HG03066 (cell line): ENCODE measurements around the gene NIM1K.
"Not testable (repeated sequence)": the region's sequence is repeated elsewhere in the genome, so short reads cannot be mapped to it uniquely, and the experiment has no call there.

Experiments used
- ATAC-seq: cut with Tn5 transposase; IDR thresholded peaks from one replicate; pipeline ENCODE4 v1.9.1; 2021; ENCODE audit warnings: low read depth; ENCODE audit not compliant: unreplicated experiment

Gene NIM1K

DNA sequence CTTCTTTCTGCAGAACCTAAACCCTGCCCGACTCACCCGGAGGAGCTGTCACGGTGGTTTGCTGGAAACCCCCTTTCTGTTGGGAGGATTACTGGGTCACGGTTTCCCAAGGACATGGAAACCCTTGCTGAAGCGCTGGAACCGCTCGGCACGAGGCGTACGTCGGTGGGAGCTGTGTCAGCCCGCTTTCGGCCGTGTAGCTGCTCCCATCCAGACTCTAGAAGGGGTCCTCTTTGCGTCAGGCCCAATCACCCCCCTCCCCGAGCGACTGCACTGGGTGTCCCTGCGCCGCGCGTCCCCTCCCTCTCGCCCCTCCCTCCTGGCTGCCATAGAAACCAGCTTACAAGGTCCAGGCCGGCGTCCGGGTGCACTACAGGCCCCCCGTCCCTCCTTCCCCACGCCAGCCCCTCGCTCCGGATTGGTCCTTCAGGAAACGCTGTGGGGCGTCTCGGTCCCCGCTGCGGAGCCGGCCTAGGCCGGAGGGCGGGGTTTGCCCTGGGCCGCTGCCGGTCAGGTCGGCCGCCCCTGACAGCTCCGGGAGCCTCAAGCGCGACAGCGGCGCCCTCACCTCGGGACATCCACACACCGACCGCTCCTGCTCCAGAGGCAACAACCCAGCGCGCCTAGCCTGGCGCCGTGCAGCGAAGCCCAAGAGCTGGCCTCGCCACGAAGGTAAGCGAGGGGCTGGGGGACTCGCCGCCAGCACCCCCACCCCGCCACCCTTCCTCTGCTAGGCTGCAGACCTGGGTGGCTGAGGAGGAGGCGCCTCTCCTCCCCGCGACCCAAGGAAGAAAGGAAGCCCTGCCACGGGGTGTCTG is at the start of gene NIM1K:
TSS of gene NIM1K (plus strand) at position 486 of the 818 bp plus-strand sequence. CDS start 53,551 bp downstream, outside the sequence.
- ATAC-seq = peak; percentile 71

DNA sequence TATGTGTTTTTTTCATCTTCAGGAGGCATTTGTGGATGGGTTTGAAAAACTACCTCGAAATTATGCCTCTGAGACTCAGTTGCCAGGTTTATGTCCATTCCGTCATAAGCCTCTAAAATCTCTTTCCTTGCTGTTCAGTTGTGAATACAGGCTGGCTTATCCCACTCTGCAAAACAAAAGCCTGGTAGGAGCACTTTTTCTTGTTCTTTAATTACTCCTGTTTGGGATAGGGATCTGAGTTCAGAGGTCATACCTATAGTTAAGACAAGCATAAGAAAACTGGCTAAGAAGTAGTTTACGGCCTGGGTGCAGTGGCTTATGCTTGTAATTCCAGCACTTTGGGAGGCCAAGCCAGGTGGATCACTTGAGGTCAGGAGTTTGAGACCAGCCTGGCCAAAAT is 47.0 kb upstream of the NIM1K start:
- no peak for ATAC-seq

DNA sequence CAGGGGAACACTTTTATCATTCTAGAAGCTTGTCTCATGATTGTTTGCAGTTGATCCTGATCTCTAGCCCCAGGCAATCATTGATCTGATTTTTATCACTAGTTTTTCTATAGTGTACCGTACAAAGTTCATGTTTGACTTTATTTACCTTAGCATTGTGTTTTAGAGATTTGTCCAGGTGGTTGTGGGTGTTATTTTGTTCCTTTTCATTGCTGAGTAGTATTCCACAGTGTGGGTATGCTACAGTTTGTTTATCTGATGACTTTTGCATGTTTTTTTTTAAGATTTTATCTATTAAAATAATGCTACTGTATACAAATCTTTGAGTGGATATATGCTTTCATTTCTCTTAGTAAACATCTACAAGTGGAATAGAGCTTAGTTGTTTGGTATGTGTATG is 45.1 kb upstream of the NIM1K start:
- ATAC-seq = no peak

DNA sequence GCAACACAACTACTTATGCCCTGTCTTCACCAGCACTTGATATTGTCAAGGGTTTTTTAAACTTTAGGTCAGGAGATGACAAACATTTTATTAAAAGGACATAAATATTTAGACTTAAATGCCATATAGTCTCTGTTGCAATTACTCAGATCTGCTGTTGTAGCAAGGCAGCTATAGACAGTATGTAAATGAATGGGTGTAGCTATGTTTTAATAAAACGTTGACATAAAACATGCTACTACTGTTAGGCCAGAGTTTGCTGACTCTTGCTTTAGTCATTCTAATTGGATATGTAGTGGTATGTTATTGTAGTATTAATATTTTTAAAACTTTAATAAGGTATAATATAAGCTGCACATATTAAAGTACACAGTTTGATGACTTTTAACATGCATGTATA is 43.6 kb upstream of the NIM1K start:
- ATAC-seq = no peak

DNA sequence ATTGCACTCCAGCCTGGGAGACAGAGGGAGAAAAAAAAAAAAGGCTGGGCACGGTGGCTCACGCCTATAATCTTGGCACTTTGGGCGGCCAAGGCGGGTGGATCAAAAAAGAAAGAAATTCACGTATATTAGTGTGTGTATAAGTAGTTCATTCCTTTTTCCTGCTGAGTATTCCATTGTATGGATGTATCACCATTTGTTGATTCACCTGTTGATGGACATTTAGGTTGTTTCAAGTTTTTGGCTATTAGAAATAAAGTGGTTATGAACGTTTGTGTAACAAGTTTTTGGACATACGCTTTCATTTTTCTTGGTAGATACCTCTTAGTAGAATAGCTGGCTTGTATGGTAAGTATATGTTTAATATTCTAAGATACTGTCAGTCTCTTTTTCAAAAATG is 42.8 kb upstream of the NIM1K start:
- ATAC-seq = no peak

DNA sequence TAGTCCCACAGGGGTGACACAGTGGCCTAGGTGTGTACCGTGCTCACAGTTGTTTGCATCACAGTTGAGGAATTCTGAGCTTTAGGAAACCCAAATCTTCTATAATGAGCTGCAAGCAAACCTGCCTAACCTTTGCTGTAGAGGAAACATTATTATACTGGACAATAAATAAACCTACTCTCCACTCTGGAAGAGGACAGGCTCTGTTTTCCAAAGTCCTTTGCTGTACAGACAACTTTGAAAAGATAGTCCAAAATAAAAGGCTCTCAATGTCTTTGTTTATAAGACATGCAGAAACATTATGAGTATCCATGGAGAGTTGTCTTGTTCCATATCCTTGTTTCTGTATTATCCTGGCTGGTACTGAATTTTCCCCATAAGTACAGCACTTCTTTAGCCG is 42.0 kb upstream of the NIM1K start:
- ATAC-seq = no peak

DNA sequence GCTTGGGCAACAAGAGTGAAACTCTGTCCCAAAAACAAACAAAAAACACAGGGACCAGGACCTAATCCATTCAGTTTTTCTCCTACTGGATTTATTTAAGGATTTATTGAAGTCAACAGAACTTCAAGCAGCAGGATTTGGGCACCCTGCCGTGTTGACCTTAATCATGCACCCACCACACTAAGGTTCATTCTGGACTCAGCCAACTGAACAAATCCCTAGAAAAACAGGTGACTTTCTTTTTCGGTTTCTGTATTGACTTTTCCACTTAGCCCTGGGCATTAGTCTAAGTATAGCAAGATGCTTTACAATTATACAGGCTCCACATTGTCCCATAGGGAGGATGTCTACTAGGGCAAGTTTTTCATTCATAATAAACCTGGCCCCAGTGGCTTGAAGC is 41.3 kb upstream of the NIM1K start:
- no peak for ATAC-seq

DNA sequence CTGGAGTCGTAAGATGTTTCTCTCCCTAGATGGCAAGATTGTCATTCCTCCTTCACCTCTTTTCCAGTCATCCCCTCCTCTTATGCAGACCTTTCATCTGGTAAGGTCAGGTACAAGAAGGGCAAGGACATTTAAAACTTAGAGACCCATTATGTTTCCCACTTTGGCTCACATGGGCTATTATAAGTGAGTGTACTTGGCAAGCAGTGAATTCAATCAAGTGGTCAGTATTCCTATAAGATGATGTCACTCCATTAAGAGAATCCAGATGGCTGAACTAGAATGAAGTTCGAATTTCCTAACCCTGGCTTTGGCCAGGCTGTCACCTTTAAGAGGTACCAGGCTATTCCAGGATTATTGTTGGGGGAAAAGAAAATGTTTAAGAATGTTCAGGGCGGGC is 39.1 kb upstream of the NIM1K start:
- no peak for ATAC-seq

DNA sequence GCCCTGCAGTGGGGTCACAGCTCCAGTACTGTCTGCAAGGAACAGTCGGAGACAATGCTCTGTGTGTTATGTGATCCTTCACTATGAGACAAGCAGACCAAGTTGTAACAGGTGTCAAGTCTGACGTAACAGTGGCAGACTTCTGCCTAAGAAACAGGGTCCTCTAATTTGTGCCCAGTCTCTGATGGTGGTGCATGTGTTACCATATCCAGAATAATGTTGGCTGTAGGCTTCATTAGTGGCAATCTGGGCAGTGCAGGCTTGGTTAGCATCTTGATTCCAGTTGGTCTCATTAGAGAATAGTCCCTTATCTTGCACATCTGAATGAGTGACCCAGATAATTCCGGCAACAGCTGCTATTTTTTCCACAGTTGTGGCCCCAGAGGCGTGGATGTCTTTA is 37.6 kb upstream of the NIM1K start:
- ATAC-seq = no peak

DNA sequence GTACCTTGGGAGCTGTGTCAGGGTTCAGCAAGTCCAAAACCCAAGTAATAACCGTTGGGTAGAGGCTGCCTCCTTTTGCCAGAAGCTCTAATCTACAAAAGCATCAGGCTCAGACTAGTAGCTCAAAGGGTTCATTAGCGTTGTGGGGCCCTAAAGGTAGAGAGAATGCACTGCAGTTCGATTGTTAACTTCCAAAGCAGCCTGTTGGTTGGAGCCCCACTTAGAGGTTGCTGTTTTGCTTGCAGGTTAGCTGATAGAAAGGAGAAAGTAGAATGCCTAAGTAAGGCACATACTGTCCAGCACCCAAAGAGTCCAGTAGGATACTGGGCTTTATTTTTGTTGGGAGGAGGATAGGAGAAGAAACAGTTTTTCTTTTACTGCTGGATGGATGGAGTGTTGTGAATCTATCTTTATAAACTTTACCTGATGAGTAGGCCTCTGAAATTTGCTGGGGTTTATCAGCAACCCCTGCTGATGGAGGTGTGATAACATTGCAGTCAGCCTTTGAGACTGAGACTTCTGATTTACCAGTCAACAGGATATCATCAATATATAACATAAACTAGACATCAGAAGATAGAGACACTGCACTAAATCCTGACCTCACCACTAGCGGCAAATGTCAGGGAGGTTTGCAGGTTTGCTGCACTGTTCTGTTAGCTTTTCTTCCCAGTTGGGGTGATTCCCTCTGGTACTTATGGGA is 36.5 kb upstream of the NIM1K start:
- no peak for ATAC-seq

DNA sequence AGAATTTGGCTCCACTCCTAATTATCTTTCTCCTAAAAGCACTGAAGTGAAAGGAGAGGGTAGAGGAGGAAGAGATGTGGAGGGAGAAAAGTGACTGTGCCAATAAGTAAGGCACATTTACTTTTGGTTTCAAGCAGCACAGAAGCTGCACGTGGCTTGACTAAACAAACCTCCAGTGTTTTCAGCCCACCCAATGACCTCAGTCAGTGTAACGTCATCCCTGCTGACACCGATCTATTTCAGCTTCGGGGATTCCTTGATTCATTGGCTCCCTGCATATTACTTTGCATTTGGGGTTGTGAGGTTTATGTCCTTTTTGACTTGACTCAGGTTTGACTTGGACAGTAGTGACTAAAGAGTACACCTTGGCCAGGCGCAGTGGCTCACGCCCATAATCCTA is 35.6 kb upstream of the NIM1K start:
- no peak for ATAC-seq

DNA sequence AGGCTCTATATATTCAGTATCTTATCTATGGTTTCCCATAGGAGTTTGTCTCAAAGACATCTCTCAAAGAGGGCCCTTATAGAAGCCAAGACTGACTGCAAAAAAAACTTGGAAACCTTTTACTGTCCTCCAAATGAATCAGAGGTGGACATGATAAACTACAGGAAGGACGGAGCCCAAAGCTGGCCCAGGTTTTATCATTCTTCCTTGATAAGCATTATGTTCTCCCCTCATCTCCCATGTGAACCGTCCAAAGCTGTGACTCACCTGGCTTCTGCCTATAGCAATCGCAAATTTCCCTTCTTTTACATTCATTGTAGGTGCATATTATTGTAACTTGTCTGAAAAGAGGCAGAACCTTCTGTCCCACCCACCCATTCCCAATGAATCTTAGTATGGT is 35.0 kb upstream of the NIM1K start:
- ATAC-seq = no peak

DNA sequence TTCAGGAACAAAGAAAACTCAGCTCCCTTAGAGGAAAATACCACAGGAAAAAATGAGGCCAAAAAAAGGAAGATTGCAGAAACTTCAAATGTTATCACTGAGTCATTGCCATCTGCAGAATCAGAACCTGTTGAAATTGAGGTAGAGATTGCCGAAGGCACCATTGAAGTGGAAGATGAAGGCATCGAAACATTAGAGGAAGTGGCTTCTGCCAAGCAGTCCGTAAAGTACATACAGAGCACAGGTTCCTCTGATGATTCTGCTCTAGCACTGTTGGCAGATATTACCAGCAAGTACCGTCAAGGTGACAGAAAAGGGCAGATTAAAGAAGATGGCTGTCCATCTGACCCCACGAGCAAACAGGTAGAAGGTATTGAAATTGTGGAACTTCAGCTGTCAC is 30.8 kb upstream of the NIM1K start:
- ATAC-seq = no peak

DNA sequence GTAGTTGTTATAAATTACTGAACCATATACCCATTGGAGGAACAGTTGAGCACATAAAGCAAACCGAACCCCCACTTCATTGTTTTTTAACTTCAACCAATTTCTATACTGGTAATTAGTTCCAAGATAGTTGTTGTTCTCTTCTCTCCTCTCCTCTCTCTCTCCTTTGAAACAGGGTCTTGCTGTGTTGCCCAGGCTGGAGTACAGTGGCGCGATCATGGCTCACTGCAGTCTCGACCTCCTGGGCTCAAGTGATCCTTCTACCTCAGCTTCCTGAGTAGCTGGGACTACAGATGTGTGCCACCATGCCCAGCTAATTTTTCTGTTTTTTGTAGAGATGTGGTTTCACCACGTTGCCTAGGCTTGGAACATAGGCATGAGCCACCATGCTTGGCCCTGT is 27.2 kb upstream of the NIM1K start:
- not testable (repeated sequence) for ATAC-seq

DNA sequence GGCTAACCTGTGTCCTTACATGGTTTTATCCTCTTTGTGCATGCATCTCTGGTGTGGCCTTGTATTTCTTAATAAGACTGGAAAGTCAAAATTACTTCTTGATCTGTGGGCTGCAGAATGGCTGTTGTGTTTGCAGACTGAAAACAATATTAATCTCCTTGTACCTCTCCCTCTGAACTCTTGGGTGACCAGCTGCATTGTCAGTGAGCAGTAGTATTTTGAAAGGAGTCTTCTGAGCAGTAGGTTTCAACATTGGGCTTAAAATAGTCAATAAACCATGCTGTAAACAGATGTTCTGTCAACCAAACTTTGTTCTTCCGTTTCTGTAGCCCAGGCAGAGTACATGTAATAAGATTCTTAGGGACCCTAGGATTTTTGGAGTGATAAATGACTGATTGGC is 26.7 kb upstream of the NIM1K start:
- ATAC-seq = no peak

DNA sequence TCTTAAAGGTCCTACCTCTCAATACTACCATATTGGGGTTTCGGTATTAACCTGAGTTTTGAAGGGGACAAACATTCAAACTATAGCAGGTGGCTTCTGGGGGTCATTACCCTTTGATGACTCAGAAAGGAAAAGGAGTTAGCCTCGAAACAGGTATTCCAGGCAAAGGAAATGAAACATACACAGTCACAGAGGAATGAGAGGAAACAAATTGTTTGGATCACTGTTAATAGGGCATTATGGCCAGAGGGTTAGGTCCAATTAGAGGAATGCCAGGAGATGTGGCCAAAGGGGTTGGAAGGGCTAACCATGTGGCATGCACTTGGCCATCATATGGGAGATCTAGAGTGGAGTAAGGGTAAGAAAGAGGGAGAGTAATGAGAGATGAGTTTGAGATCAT is 23.9 kb upstream of the NIM1K start:
- ATAC-seq = no peak

DNA sequence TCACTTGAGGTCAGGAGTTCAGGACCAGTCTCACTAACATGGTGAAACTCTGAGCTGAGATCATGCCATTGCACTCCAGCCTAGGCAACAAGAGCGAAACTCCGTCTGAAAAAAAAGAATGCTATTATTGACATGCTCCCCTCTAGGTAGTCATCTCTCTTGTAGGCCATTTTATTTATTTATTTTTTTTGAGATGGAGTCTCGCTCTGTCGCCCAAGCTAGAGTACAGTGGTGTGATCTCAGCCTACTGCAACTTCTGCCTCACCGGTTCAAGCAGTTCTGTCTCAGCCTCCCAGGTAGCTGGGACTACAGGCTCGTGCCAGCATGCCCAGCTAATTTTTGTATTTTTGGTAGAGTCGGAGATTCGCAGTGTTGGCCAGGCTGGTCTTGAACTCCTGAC is 20.6 kb upstream of the NIM1K start:
- ATAC-seq = no peak

DNA sequence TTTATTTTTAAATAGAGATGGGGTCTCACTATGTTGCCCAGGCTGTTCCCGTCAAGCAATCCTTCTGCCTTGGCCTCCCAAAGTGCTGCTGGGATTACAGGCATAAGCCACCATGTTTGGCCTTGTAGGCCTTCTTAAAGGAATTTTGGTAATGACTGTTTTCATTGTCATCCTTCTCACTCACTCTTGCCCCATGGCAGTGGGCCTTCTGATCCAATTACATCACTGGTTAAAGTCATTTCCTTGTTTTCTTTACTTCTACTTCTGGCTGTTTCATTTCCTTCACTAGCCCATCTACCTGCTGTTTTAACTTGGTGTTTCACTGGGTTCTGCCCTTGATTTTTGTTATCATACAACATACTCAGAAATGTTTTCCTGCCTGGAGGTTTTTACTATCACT is 20.1 kb upstream of the NIM1K start:
- ATAC-seq = no peak

DNA sequence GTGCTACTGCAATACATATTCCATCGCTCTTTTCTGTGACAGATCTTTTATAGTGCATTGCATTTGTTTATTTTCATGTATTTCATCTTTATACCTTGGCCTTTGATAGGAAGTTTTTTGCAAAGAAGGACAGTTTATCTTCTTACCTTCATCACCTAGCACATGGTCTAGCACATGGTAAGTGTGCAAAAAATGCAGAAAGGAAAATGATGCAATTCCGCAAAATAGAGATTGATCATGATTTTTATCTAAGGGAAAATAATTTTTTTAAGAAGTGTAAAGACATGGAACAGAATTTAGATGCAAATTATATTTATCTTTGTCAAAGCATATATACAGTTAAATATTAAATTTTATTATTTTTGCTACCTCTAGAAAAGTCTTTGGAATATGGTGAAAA is 19.2 kb upstream of the NIM1K start:
- ATAC-seq = no peak

DNA sequence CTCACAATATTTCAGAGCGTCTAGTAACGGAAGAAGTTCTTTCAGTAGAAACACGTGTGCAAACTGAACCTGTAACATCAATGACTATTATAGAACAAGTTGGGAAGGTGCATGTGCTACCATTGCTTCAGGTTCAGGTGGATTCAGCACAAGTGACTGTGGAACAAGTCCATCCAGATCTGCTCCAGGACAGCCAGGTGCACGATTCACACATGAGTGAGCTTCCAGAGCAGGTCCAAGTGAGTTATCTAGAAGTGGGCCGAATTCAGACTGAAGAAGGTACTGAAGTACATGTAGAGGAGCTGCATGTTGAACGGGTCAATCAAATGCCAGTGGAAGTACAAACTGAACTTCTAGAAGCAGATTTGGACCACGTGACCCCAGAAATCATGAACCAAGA is 17.4 kb upstream of the NIM1K start:
- ATAC-seq = no peak

DNA sequence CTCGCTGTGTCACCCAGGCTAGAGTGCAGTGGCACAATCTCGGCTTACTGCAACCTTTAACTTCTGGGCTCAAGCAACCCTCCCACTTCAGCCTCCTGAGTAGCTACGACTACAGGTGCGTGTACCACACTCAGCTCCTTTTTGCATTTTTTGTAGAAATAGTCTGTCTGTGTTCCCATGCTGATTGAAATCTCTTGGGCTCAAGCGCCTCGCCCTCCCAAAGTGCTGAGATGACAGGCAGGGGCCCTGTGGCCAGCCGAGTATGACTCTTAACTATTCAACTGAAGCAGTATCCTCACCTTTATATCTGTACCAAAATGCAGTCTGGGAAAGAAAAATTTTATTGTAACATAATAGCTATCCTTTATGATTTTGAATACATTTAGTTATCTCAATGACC is 12.2 kb upstream of the NIM1K start:
- no peak for ATAC-seq

DNA sequence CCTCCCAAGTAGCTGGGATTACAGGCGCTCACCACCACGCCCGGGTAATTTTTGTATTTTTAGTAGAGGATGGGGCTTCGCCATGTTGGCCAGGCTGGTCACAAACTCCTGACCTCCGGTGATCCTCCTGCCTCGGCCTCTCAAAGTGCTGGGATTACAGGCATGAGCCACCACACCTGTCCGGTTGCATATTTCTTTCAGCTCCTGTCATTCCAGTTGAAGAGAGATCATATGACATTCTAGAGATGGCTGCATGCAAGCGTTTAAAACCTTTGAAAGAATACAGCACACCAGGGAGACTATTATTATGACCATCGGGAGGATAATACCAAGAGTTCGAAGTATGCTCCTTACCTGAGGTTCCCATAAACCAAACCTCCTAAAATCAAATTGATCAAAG is 9.6 kb upstream of the NIM1K start:
- ATAC-seq = no peak
